Activated T-cell treated with anti-CD3 and anti-CD28 coated beads for 48 hours (primary cell): Measurements from ENCODE around the gene FCF1.

Source experiments
- DNase-seq: peaks from one replicate; pipeline ENCODE4 v3.0.0-alpha.2; 2020; ENCODE audit warnings: low read depth

FCF1 gene

GRCh38 chr14:74765721-74766120 lies 52.8 kb downstream of the FCF1 start:
- no peak for DNase-seq

GRCh38 chr14:74771399-74771798 lies 58.5 kb downstream of the FCF1 start:
- DNase-seq = no peak

GRCh38 chr14:74784634-74785033 lies 71.7 kb downstream of the FCF1 start:
- DNase-seq = no peak

DNA sequence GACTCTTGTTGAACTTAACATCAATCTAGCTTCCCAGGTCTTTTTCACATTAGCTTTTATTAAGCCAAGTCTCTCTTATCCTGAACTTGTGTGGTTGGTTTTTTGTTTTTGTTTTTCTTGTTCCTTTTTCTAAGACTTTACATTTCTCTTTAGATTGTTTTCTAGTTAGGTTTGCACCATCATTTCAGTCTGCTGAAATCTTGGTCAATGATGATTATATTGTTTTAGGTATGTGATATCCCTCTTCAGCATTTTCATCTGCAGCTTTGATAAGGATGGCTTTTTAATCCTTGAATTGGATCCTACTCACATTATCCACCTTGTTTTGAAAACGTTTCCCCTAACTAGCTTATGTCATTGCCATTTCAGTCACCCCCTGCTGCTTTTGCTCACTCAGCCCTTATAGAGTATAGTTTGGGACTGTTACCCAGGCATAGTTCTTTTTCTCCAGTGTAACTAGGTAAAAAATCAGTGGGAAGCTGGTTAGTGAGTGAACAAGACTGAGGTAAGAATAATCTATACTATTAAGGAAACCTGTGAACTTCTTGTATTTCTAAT lies 72.2 kb downstream of the FCF1 start:
- DNase-seq = no peak

GRCh38 chr14:74786796-74787315 lies 73.9 kb downstream of the FCF1 start:
- DNase-seq = no peak
